Measurements from ENCODE around the gene ZNF846. TPM values are rescaled to one million over a fixed set of nuclear protein-coding genes. Genes with fewer than 3 reads are reported as not detected.
A peak's percentile ranks its signal among the peaks of the same experiment; 100 is the strongest.
"Not testable (repeated sequence)": the region's sequence is repeated elsewhere in the genome, so short reads cannot be mapped to it uniquely, and the experiment has no call there.

ZNF846 gene
- total RNA-seq, 1 experiment from 2014 or later: 3.9 TPM

GRCh38 chr19:9789066-9789465 lies 20.5 kb upstream of the ZNF846 start:
- CTCF ChIA-PET: no interaction called here

GRCh38 chr19:9788604-9789003 lies 20.1 kb upstream of the ZNF846 start:
- intact Hi-C loops (cut with micrococcal nuclease; ENCODE audit: unreplicated experiment); H3K27ac ChIP-seq (ENCODE audit: low read depth, low read length, poor library complexity, severe bottlenecking); H3K4me1 ChIP-seq (ENCODE audit: insufficient read depth, low read length, poor library complexity, severe bottlenecking); CTCF ChIA-PET; H3K36me3 ChIP-seq (ENCODE audit: insufficient read depth, low read length, poor library complexity, severe bottlenecking); H3K27me3 ChIP-seq (replicated peaks; ENCODE audit: insufficient read depth, low read depth, low read length, poor library complexity); H3K4me3 ChIP-seq (ENCODE audit: low read depth, low read length, poor library complexity, severe bottlenecking); POLR2A ChIA-PET (ENCODE audit: low non-redundant PET); BruUV-seq (replicated peaks); DNase-seq (ENCODE audit: low spot score); H3K9me3 ChIP-seq (ENCODE audit: low read depth, low read length, poor library complexity, severe bottlenecking): not testable (repeated sequence)

More at GRCh38 chr19:9789066-9789465, 20.5 kb upstream of the ZNF846 start:
- TF ChIP-seq CTCF (conservative IDR thresholded peaks at IDR 0.05; ENCODE audit: low read depth, low read length): no peak
- no peak for TF ChIP-seq EZH2 (IDR thresholded peaks at IDR 0.05; ENCODE audit: borderline replicate concordance, low read depth, low read length, poor library complexity, severe bottlenecking)
- Histone ChIP-seq H3K4me3 (ENCODE audit: low read depth, low read length, poor library complexity, severe bottlenecking) (no peak overlapping the region), H3K4me1 (ENCODE audit: insufficient read depth, low read length, poor library complexity, severe bottlenecking) (no peaks in the 10 kb centered on the region), H3K36me3 (ENCODE audit: insufficient read depth, low read length, poor library complexity, severe bottlenecking) (no peaks in the 10 kb centered on the region), H3K27me3 (replicated peaks; ENCODE audit: insufficient read depth, low read depth, low read length, poor library complexity) (no peaks in the 10 kb centered on the region), H3K9me3 (ENCODE audit: low read depth, low read length, poor library complexity, severe bottlenecking) (no peaks in the 10 kb centered on the region), H3K27ac (ENCODE audit: low read depth, low read length, poor library complexity, severe bottlenecking) (no peak overlapping the region)
- POLR2A ChIA-PET (ENCODE audit: low non-redundant PET): no interaction called here
- DNase-seq (ENCODE audit: low spot score): no peak
- intact Hi-C loops (cut with micrococcal nuclease; ENCODE audit: unreplicated experiment): no loop called here
- no TSS peak for BruUV-seq (replicated peaks)

- DNase-seq (ENCODE audit: low spot score): no peak
- Histone ChIP-seq H3K4me1 (ENCODE audit: insufficient read depth, low read length, poor library complexity, severe bottlenecking) (no peaks in the 10 kb centered on the region), H3K27me3 (replicated peaks; ENCODE audit: insufficient read depth, low read depth, low read length, poor library complexity) (no peaks in the 10 kb centered on the region), H3K36me3 (ENCODE audit: insufficient read depth, low read length, poor library complexity, severe bottlenecking) (no peaks in the 10 kb centered on the region), H3K9me3 (ENCODE audit: low read depth, low read length, poor library complexity, severe bottlenecking) (no peaks in the 10 kb centered on the region), H3K4me3 (ENCODE audit: low read depth, low read length, poor library complexity, severe bottlenecking) (no peak overlapping the region), H3K27ac (ENCODE audit: low read depth, low read length, poor library complexity, severe bottlenecking) (no peak overlapping the region)
- ChIA-PET POLR2A (ENCODE audit: low non-redundant PET) (no interaction called here), CTCF (no interaction called here)
- intact Hi-C loops (cut with micrococcal nuclease; ENCODE audit: unreplicated experiment): no loop called here
- no TSS peak for BruUV-seq (replicated peaks)
- TF ChIP-seq CTCF (conservative IDR thresholded peaks at IDR 0.05; ENCODE audit: low read depth, low read length) (no peak), EZH2 (IDR thresholded peaks at IDR 0.05; ENCODE audit: borderline replicate concordance, low read depth, low read length, poor library complexity, severe bottlenecking) (no peak)
Observed at GRCh38 chr19:9786819-9787218, 18.3 kb upstream of the ZNF846 start.

GRCh38 chr19:9786342-9786741 lies 17.8 kb upstream of the ZNF846 start:
- ChIA-PET CTCF (no interaction called here), POLR2A (ENCODE audit: low non-redundant PET) (no interaction called here)
- H3K36me3 ChIP-seq (ENCODE audit: insufficient read depth, low read length, poor library complexity, severe bottlenecking): no peaks in the 10 kb centered on the region
- TF ChIP-seq CTCF (conservative IDR thresholded peaks at IDR 0.05; ENCODE audit: low read depth, low read length): no peak
- no peak for TF ChIP-seq EZH2 (IDR thresholded peaks at IDR 0.05; ENCODE audit: borderline replicate concordance, low read depth, low read length, poor library complexity, severe bottlenecking)
- intact Hi-C loops (cut with micrococcal nuclease; ENCODE audit: unreplicated experiment): no loop called here
- BruUV-seq (replicated peaks): no TSS peak
- DNase-seq (ENCODE audit: low spot score): no peak
- no peaks in the 10 kb centered on the region for H3K27me3 ChIP-seq (replicated peaks; ENCODE audit: insufficient read depth, low read depth, low read length, poor library complexity)
- no peak overlapping the region for H3K27ac ChIP-seq (ENCODE audit: low read depth, low read length, poor library complexity, severe bottlenecking)
- no peaks in the 10 kb centered on the region for H3K4me1 ChIP-seq (ENCODE audit: insufficient read depth, low read length, poor library complexity, severe bottlenecking)
- H3K4me3 ChIP-seq (ENCODE audit: low read depth, low read length, poor library complexity, severe bottlenecking): peak overlapping the region; percentile 60
- no peaks in the 10 kb centered on the region for H3K9me3 ChIP-seq (ENCODE audit: low read depth, low read length, poor library complexity, severe bottlenecking)

Measured in A673 (cell line).